HepG2 (cell line): Measurements from ENCODE around the gene MEGF11. TPM values are rescaled to one million over a fixed set of nuclear protein-coding genes. Genes with fewer than 3 reads are reported as not detected.
A peak's percentile ranks its signal among the peaks of the same experiment; 100 is the strongest.

ENCODE experiments used
- HNRNPH1 ChIP-seq: fragments of 200-400 bp; formaldehyde crosslinking; optimal IDR thresholded peaks from 2 replicates; pipeline ENCODE3; 2017; ENCODE audit warnings: mild to moderate bottlenecking, low read depth, low read length
- HOXD1 ChIP-seq: sonication (generic); formaldehyde crosslinking; IDR thresholded peaks from 2 replicates; pipeline ENCODE4 v1.5.0; 2020; ENCODE audit warnings: missing genetic modification reagents
- JUNB ChIP-seq: sonication (generic); formaldehyde crosslinking; IDR thresholded peaks from 2 replicates; pipeline ENCODE4 v1.8.0; 2022; ENCODE audit warnings: missing genetic modification reagents, mild to moderate bottlenecking, borderline replicate concordance
- MAFK ChIP-seq, 2 experiments: IDR thresholded peaks in 1 of 2; conservative IDR thresholded peaks in 1 of 2; 2 replicates each; pipeline ENCODE4 v1.6.1; 2011; ENCODE audit warnings: improper control_type of control experiment in 2 of 2, low read length in 2 of 2
- MTA1 ChIP-seq: sonication (generic); formaldehyde crosslinking; IDR thresholded peaks from 2 replicates; pipeline ENCODE4 v1.4.0; 2020; ENCODE audit warnings: missing genetic modification reagents, mild to moderate bottlenecking, borderline replicate concordance
- PAF1 ChIP-seq: IDR thresholded peaks from 2 replicates; pipeline ENCODE4 v1.6.1; 2016; ENCODE audit warnings: missing genetic modification reagents, missing compliant biosample characterization
- SIN3B ChIP-seq: fragments of 150-350 bp; IDR thresholded peaks from 2 replicates; pipeline ENCODE4 v1.6.1; 2014; ENCODE audit warnings: low read length
- SP2 ChIP-seq: sonication (generic); formaldehyde crosslinking; IDR thresholded peaks from 2 replicates; pipeline ENCODE4 v1.5.1; 2020; ENCODE audit warnings: mild to moderate bottlenecking, missing genetic modification reagents
- ZFX ChIP-seq: sonication (generic); formaldehyde crosslinking; IDR thresholded peaks from 2 replicates; pipeline ENCODE4 v1.4.0; 2020; ENCODE audit warnings: mild to moderate bottlenecking, low read depth, missing genetic modification reagents, moderate library complexity
- ZNF878 ChIP-seq: sonication (generic); formaldehyde crosslinking; IDR thresholded peaks from 2 replicates; pipeline ENCODE4 v1.8.1; 2023; ENCODE audit warnings: mild to moderate bottlenecking, missing genetic modification reagents, moderate library complexity
- polyA plus RNA-seq, 8 experiments: library from polyadenylated mRNA; depleted of rRNA in 3 of 8; stranded (reverse) in 7 of 8; unstranded in 1 of 8; fragments of >200 nt; fragmentation: Illumina TruSeq in 4 of 8; extraction: Trizol in 4 of 8; gene quantifications; 2 replicates each; pipeline versions ENCODE4 v1.2.1 to v1.2.3, GENCODE V29; 2011 to 2016; ENCODE audit warnings: low read depth in 4 of 8, missing spikeins in 1 of 8, mixed read lengths in 1 of 8; ENCODE audit not compliant: insufficient read depth in 1 of 8
- total RNA-seq, 5 experiments: library from RNA; depleted of rRNA; stranded (reverse); fragments of >200 nt; fragmentation: Illumina TruSeq; extraction: Trizol; gene quantifications; 2 replicates each; pipeline ENCODE4 v1.2.3, GENCODE V29; 2016; ENCODE audit warnings: low read depth in 1 of 5
- TF ChIP-seq, protein P1 (sequence below): sonication (generic); formaldehyde crosslinking; IDR thresholded peaks from 2 replicates; pipeline ENCODE4 v1.8.0; 2022; ENCODE audit warnings: low read depth, missing genetic modification reagents
- TF ChIP-seq, protein P2 (sequence below): sonication (generic); formaldehyde crosslinking; IDR thresholded peaks from 2 replicates; pipeline ENCODE4 v1.4.0; 2020; ENCODE audit warnings: mild to moderate bottlenecking, missing genetic modification reagents
- TF ChIP-seq, protein P3 (sequence below): IDR thresholded peaks from 2 replicates; pipeline ENCODE4 v1.6.1; 2012; ENCODE audit warnings: low read depth, low read length, improper control_type of control experiment
- TF ChIP-seq, protein P4 (sequence below): sonication (generic); formaldehyde crosslinking; IDR thresholded peaks from 2 replicates; pipeline ENCODE4 v1.5.0; 2020; ENCODE audit warnings: missing genetic modification reagents
- TF ChIP-seq, protein P5 (sequence below): sonication (generic); formaldehyde crosslinking; IDR thresholded peaks from 2 replicates; pipeline ENCODE4 v1.4.0; 2020; ENCODE audit warnings: missing genetic modification reagents, borderline replicate concordance

The MEGF11 gene
- total and polyA plus RNA-seq, 2 of the 13 experiments (the other 11 are each of a cell fraction or from before 2014, with no cell fraction given), result not detected

DNA sequence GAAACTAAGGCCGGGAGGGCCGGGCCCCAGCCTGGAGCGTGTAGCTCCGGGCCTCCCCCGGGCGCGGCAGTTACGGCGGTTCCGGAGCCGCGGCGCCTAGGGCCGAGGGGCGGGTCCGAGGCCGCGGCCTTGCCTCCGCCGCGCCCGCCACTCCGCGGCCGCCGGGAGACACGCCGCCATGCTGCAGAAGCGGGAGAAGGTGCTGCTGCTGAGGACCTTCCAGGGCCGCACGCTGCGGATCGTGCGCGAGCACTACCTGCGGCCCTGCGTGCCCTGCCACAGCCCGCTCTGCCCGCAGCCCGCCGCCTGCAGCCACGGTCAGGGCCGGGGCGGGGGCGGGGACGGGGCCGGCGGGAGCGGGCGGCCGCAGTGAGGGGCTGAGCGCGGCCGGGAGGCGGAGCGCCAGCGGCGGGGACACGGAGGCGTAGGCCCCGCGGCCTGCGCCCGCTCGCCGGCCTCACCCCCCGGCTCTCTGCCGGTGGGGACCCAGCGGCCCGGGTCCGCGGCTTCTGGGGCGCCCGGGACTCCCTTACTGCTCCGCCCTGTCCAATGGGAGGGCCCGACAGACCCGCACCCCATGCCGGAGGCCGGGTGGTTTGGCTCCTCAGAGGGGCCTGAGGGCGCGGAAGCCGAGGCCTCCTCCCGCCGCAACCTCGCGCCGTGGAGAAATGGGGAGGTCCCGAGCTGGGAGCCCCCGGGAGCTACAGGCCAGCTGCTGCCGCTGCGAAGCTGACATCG is 40.0 kb upstream of the MEGF11 start, which contains the start of gene DIS3L (continued):
- TF ChIP-seq, protein P1, sequence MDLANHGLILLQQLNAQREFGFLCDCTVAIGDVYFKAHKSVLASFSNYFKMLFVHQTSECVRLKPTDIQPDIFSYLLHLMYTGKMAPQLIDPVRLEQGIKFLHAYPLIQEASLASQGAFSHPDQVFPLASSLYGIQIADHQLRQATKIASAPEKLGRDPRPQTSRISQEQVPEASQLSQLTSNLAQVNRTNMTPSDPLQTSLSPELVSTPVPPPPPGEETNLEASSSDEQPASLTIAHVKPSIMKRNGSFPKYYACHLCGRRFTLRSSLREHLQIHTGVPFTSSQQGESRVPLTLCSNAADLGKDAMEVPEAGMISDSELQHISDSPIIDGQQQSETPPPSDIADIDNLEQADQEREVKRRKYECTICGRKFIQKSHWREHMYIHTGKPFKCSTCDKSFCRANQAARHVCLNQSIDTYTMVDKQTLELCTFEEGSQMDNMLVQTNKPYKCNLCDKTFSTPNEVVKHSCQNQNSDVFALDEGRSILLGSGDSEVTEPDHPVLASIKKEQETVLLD, result peak; percentile 77; the same call in 1 of the 2 replicates
- TF ChIP-seq SP2 (peak; percentile 25; the same call in 1 of the 2 replicates), MTA1 (no peak), SIN3B (no peak), MAFK (conservative IDR thresholded peaks at IDR 0.05 in 1 of 2, IDR thresholded peaks at IDR 0.05 in 1 of 2; ENCODE audit: low read length in 2 of 2) (no peak), ZNF878 (CRISPR knock-in tag) (no peak), HOXD1 (no peak), JUNB (CRISPR knock-in tag) (no peak), HNRNPH1 (no peak), PAF1 (CRISPR knock-in tag) (no peak), ZFX (CRISPR knock-in tag) (peak; percentile 92)
- TF ChIP-seq, protein P2, sequence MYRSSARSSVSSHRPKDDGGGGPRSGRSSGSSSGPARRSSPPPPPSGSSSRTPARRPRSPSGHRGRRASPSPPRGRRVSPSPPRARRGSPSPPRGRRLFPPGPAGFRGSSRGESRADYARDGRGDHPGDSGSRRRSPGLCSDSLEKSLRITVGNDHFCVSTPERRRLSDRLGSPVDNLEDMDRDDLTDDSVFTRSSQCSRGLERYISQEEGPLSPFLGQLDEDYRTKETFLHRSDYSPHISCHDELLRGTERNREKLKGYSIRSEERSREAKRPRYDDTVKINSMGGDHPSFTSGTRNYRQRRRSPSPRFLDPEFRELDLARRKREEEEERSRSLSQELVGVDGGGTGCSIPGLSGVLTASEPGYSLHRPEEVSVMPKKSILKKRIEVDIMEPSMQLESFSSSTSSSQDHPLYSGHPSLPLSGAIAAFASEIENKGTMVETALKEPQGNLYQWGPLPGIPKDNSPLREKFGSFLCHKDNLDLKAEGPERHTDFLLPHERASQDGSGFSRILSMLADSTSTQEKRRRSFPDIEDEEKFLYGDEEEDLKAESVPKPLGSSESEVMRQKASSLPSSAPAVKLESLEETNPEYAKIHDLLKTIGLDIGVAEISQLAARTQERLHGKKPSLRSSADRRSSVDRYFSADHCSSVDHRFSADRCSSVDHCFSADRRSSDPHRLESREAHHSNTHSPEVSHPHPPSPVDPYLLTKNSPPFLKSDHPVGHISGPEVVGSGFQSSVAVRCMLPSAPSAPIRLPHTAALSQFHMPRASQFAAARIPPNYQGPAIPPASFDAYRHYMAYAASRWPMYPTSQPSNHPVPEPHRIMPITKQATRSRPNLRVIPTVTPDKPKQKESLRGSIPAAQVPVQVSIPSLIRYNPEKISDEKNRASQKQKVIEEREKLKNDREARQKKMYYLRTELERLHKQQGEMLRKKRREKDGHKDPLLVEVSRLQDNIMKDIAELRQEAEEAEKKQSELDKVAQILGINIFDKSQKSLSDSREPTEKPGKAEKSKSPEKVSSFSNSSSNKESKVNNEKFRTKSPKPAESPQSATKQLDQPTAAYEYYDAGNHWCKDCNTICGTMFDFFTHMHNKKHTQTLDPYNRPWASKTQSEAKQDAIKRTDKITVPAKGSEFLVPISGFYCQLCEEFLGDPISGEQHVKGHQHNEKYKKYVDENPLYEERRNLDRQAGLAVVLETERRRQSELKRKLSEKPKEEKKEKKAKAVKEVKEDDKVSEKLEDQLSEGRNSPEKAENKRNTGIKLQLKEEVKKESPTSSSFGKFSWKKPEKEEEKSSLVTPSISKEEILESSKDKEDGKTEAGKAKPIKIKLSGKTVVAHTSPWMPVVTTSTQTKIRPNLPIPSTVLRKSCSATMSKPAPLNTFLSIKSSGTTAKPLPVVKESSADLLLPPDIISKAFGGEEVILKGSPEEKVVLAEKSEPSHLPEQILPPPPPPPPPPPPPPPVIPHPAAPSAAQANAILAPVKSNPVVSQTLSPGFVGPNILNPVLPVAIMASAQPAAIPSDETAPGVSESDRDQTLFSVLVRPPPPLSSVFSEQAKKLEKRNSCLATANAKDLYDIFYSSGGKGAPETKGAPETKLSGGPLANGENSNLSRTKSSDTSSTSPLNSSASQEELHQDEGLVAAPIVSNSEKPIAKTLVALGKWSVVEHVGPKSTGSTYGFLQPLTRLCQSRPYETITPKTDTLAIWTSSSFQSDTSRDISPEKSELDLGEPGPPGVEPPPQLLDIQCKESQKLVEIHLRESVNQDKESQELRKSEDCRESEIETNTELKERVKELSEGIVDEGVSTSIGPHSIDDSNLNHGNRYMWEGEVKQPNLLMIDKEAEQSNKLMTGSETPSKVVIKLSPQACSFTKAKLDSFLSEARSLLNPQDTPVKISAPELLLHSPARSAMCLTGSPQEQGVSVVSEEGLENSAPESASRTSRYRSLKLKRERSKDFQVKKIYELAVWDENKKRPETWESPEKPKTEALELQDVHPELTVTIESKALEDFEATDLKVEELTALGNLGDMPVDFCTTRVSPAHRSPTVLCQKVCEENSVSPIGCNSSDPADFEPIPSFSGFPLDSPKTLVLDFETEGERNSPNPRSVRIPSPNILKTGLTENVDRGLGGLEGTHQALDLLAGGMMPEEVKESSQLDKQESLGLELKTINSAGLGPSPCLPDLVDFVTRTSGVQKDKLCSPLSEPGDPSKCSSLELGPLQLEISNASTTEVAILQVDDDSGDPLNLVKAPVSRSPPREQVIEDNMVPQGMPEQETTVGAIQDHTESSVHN (CRISPR knock-in tag), result no peak
- TF ChIP-seq, protein P3, sequence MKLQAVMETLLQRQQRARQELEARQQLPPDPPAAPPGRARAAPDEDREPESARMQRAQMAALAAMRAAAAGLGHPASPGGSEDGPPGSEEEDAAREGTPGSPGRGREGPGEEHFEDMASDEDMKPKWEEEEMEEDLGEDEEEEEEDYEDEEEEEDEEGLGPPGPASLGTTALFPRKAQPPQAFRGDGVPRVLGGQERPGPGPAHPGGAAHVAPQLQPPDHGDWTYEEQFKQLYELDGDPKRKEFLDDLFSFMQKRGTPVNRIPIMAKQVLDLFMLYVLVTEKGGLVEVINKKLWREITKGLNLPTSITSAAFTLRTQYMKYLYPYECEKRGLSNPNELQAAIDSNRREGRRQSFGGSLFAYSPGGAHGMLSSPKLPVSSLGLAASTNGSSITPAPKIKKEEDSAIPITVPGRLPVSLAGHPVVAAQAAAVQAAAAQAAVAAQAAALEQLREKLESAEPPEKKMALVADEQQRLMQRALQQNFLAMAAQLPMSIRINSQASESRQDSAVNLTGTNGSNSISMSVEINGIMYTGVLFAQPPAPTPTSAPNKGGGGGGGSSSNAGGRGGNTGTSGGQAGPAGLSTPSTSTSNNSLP, result no peak
- TF ChIP-seq, protein P4, sequence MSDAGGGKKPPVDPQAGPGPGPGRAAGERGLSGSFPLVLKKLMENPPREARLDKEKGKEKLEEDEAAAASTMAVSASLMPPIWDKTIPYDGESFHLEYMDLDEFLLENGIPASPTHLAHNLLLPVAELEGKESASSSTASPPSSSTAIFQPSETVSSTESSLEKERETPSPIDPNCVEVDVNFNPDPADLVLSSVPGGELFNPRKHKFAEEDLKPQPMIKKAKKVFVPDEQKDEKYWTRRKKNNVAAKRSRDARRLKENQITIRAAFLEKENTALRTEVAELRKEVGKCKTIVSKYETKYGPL (CRISPR knock-in tag), result 0 out of 2 replicates have a peak, but pooled peaks have one; percentile 17
- TF ChIP-seq, protein P5, sequence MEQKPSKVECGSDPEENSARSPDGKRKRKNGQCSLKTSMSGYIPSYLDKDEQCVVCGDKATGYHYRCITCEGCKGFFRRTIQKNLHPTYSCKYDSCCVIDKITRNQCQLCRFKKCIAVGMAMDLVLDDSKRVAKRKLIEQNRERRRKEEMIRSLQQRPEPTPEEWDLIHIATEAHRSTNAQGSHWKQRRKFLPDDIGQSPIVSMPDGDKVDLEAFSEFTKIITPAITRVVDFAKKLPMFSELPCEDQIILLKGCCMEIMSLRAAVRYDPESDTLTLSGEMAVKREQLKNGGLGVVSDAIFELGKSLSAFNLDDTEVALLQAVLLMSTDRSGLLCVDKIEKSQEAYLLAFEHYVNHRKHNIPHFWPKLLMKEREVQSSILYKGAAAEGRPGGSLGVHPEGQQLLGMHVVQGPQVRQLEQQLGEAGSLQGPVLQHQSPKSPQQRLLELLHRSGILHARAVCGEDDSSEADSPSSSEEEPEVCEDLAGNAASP (CRISPR knock-in tag), result no peak
